AG04449 (cell line): ENCODE measurements around the gene RELL1.

Experiments used
- CTCF ChIA-PET: fragments of 350-600 bp; formaldehyde crosslinking; extraction: SDS; loops from one replicate; lab custom pipeline; 2021; ENCODE audit warnings: antibody characterized with exemption; lab: Yijun Ruan, JAX
- POLR2A ChIA-PET: fragments of 400-600, 350-600 bp; formaldehyde crosslinking; extraction: SDS; loops from one replicate; lab custom pipeline; 2020; ENCODE audit warnings: antibody characterized with exemption, inconsistent platforms; lab: Yijun Ruan, JAX
- DNase-seq: peaks from one replicate; pipeline ENCODE4 v3.0.0-alpha.2; 2010; ENCODE audit warnings: low read depth, low spot score
- H3K4me3 ChIP-seq: 2 replicates; pipeline ENCODE4 v1.5.1; 2011; ENCODE audit warnings: low read depth, mild to moderate bottlenecking, control low read depth, low read length
- CTCF ChIP-seq: IDR thresholded peaks from one replicate; pipeline ENCODE4 v1.5.1; 2011; ENCODE audit warnings: mild to moderate bottlenecking, moderate library complexity, low read length, control low read depth, inconsistent platforms; ENCODE audit not compliant: insufficient read depth; ENCODE audit errors: missing control alignments

Gene RELL1, protein sequence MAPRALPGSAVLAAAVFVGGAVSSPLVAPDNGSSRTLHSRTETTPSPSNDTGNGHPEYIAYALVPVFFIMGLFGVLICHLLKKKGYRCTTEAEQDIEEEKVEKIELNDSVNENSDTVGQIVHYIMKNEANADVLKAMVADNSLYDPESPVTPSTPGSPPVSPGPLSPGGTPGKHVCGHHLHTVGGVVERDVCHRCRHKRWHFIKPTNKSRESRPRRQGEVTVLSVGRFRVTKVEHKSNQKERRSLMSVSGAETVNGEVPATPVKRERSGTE

DNA sequence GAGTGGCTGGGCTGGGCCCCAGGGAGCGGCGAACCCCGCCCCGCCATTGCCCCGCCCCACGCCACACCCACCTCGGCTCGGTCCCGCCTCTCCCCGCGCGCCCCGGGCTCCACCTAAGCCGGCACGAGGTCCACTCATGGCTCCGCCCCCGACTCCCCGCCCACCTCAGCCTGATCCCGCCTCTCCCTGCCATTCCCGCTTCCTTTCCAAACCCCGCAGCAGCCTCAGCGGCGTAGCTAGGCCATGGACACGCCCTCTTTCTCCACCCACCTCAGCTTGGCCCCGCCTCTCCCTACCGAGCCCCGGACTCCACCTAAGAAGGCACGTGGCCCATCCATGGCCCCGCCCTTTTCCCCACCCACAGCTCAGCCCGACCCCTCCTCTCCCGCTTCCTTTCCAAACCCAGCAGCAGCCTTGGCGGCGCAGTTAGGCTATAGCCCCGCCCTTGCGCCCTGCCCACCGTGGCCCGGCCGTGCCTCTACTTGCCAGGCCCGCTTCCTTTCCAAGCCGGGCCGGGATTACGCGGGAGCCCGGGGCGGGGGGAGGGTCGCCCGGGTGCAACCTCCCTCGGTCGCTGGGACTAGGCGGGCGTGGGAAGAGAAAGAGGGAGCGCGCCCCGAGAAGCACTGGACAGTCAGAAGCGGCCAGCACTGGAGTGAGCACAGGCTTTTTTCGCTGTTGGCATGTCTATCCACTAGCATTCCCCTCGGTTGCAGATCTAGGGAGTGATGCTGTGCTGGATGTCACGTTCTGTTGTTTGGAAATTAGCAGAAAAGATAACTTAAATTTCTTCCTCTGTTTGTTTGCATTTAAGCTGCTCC, at the start of gene RELL1:
TSS of gene RELL1 (minus strand) at position 4 of the 821 bp plus-strand sequence. CDS start 89 bp downstream, outside the sequence.
- no peak for TF ChIP-seq CTCF
- peak; percentile 96 for DNase-seq
- peak within 1 kb of the TSS; percentile 77 for H3K4me3 ChIP-seq
- ChIA-PET POLR2A (interaction anchor here (0.6 to 1.0 kb wide), 2 partner anchors 90 to 1268 kb away, joined by 3 read pairs; no protein-coding TSS in a partner anchor), CTCF (interaction anchor here (2.5 kb wide), 1 partner anchor 85 kb away, joined by 7 read pairs; no protein-coding TSS in a partner anchor)

- H3K4me3 ChIP-seq, result no peak overlapping the region
- POLR2A ChIA-PET, result no interaction called here
- no peak for TF ChIP-seq CTCF
- CTCF ChIA-PET, result no interaction called here
- no peak for DNase-seq
These were observed 49.4 kb upstream of the RELL1 start for GRCh38 chr4:37735578-37735977.

DNA sequence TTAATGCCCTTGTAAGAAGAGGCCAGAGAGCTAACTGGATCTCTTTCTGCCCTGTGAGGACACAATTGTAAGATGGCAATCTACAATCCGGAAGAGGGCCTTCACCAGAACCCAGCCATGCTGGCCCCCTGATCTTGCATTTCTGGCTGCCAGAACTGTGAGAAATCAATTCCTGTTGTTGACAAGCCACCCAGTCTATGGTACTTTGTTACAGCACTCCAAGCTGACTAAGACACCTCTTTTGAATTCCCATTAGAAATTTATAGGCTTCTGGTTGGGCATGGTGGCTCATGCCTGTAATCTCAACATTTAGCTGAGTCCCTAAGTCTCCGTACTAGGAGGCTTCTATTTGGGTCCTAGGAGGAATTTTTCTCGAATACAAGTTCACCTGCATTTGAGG, 48.8 kb upstream of the RELL1 start:
- CTCF ChIA-PET, result no interaction called here
- POLR2A ChIA-PET, result no interaction called here
- no peak for DNase-seq
- no peak for TF ChIP-seq CTCF
- no peak overlapping the region for H3K4me3 ChIP-seq

- no peak overlapping the region for H3K4me3 ChIP-seq
- POLR2A ChIA-PET, result no interaction called here
- DNase-seq, result no peak
- CTCF ChIA-PET, result no interaction called here
- TF ChIP-seq CTCF, result no peak
These were observed 47.2 kb upstream of the RELL1 start for GRCh38 chr4:37733240-37733867.

GRCh38 chr4:37732526-37733186, 46.5 kb upstream of the RELL1 start:
- no peak for TF ChIP-seq CTCF
- ChIA-PET CTCF (interaction anchor here (1.5 kb wide), 1 partner anchor 130 kb away, joined by 3 read pairs; no protein-coding TSS in a partner anchor), POLR2A (no interaction called here)

DNA sequence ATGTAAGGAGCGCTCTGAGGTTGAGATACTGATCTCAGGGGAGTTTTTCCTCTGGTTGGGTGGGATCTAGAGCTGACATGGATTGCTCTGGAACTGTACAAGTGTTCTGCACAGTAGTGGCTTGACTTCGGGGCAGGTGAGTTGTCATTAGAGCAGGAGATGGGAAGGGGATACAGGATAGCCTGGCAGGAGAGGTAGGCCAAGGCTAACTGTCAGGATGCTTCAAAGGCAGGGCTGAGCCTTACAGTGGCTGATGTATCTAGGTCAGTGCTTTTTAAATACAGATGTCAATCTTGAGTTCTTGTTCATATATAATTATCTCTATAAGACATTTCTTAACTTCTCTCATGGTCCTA, 43.5 kb upstream of the RELL1 start:
- no peak overlapping the region for H3K4me3 ChIP-seq
- TF ChIP-seq CTCF, result no peak
- DNase-seq, result no peak
- ChIA-PET CTCF (no interaction called here), POLR2A (no interaction called here)

More at GRCh38 chr4:37732526-37733186, 46.5 kb upstream of the RELL1 start:
- no peak overlapping the region for H3K4me3 ChIP-seq
- DNase-seq, result no peak
